Measurements from ENCODE around the gene STRA8. TPM values are rescaled to one million over a fixed set of nuclear protein-coding genes. Genes with fewer than 3 reads are reported as not detected.

The STRA8 gene
- total RNA-seq, 1 experiment from 2014 or later: not detected

- POLR2A ChIA-PET: no interaction called here
- Histone ChIP-seq H3K4me1 (ENCODE audit: control insufficient read depth, insufficient read depth, low read length) (no peaks in the 10 kb centered on the region), H3K36me3 (ENCODE audit: control insufficient read depth, insufficient read depth, low read length) (no peaks in the 10 kb centered on the region), H3K9me3 (ENCODE audit: control insufficient read depth, insufficient read depth, low read depth, low read length) (no peaks in the 10 kb centered on the region), H3K27ac (ENCODE audit: low read length) (no peak overlapping the region), H3K4me3 (ENCODE audit: low read depth in 2 of 2, low read length in 2 of 2) (no peak overlapping the region), H3K27me3 (ENCODE audit: control insufficient read depth, insufficient read depth, low read length) (no peaks in the 10 kb centered on the region)
- CTCF ChIA-PET: no interaction called here
- intact Hi-C loops (cut with micrococcal nuclease; ENCODE audit: unreplicated experiment): no loop called here
- DNase-seq (ENCODE audit: low read depth, low spot score) (no peak), ATAC-seq (no peak)
- in situ Hi-C loops (cut with HindIII; ENCODE audit: low pct_unique_long_range_greater_than_20kb, low sequenced_read_pairs): no loop called here
- no TSS peak for BruUV-seq (replicated peaks)
- TF ChIP-seq SIN3A (IDR thresholded peaks at IDR 0.05; ENCODE audit: borderline replicate concordance, insufficient read depth, low read depth, low read length) (no peak), REST (IDR thresholded peaks at IDR 0.05; ENCODE audit: insufficient read depth in 1 of 2, low read depth in 2 of 2, low read length in 1 of 2) (no peak), CTCF (IDR thresholded peaks at IDR 0.05) (no peak), POLR2AphosphoS5 (IDR thresholded peaks at IDR 0.05; ENCODE audit: low read depth, low read length) (no peak), TCF7L2 (IDR thresholded peaks at IDR 0.05; ENCODE audit: low read depth, low read length) (no peak)
Observed at GRCh38 chr7:135197343-135197742, 36.3 kb upstream of the STRA8 start.

- intact Hi-C loops (cut with micrococcal nuclease; ENCODE audit: unreplicated experiment): no loop called here
- TF ChIP-seq SIN3A (IDR thresholded peaks at IDR 0.05; ENCODE audit: borderline replicate concordance, insufficient read depth, low read depth, low read length) (no peak), TCF7L2 (IDR thresholded peaks at IDR 0.05; ENCODE audit: low read depth, low read length) (no peak), REST (IDR thresholded peaks at IDR 0.05; ENCODE audit: insufficient read depth in 1 of 2, low read depth in 2 of 2, low read length in 1 of 2) (no peak), POLR2AphosphoS5 (IDR thresholded peaks at IDR 0.05; ENCODE audit: low read depth, low read length) (no peak), CTCF (IDR thresholded peaks at IDR 0.05) (no peak)
- CTCF ChIA-PET: no interaction called here
- ATAC-seq: no peak
- POLR2A ChIA-PET: no interaction called here
- no peak for DNase-seq (ENCODE audit: low read depth, low spot score)
- H3K4me3 ChIP-seq (ENCODE audit: low read depth in 2 of 2, low read length in 2 of 2): no peak overlapping the region
- no peaks in the 10 kb centered on the region for H3K36me3 ChIP-seq (ENCODE audit: control insufficient read depth, insufficient read depth, low read length)
- in situ Hi-C loops (cut with HindIII; ENCODE audit: low pct_unique_long_range_greater_than_20kb, low sequenced_read_pairs): no loop called here
- no TSS peak for BruUV-seq (replicated peaks)
- H3K27me3 ChIP-seq (ENCODE audit: control insufficient read depth, insufficient read depth, low read length): no peaks in the 10 kb centered on the region
- no peaks in the 10 kb centered on the region for H3K4me1 ChIP-seq (ENCODE audit: control insufficient read depth, insufficient read depth, low read length)
- no peak overlapping the region for H3K27ac ChIP-seq (ENCODE audit: low read length)
- H3K9me3 ChIP-seq (ENCODE audit: control insufficient read depth, insufficient read depth, low read depth, low read length): no peaks in the 10 kb centered on the region
Observed at GRCh38 chr7:135197906-135198655, 35.6 kb upstream of the STRA8 start.
